ENCODE data around the gene IFT22. TPM values are rescaled to one million over a fixed set of nuclear protein-coding genes. Genes with fewer than 3 reads are reported as not detected.
"Not testable (repeated sequence)": the region's sequence is repeated elsewhere in the genome, so short reads cannot be mapped to it uniquely, and the experiment has no call there.

The IFT22 gene
- total and polyA plus RNA-seq, 11 donors: 14.8 to 39.3 (median 30.0) TPM

DNA sequence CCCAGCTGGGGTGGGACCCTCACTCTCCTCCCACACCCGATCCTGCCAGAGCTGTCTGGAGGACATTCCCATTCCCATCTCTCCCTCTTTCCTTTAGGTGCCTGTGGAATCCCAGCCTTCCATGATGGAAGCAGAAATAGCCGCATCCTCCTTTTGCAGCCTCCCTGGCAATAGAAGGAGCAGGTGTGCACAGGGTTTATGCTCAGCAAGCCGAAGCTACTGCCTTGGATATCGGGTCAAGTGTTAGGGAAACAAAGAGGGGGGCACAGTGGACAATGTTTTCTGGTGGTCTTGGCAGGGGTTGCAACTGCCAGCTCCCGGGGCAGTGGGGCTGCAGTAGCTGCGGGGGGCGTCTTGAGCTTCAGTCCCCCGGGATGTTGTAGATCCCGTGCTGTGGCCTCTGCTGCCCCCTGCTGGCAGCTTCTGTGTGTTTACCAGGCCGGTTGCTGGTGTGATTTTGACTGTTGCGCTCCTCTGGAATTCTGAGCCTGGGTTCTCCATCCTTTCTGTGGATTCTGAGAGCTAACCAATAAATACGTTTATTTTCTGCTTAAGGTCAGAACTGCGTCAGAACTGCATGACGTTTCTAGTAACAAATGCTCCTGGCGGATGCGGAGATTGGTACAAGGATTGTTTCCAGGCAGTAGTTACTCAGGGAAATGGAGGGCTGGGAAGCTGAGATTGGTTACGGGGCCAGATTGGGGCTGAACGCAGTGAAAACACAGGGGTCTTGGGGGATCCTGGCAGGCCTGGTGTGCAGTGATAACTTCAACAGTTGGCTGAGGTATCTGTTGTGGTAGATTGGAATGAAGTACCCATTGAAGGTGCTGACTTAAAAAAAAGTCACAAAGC lies 31.2 kb downstream of the IFT22 start:
- H3K27ac ChIP-seq, H3K4me1 ChIP-seq, H3K4me3 ChIP-seq, H3K9me3 ChIP-seq, H3K36me3 ChIP-seq: not testable (repeated sequence)
- TF ChIP-seq, protein P1, sequence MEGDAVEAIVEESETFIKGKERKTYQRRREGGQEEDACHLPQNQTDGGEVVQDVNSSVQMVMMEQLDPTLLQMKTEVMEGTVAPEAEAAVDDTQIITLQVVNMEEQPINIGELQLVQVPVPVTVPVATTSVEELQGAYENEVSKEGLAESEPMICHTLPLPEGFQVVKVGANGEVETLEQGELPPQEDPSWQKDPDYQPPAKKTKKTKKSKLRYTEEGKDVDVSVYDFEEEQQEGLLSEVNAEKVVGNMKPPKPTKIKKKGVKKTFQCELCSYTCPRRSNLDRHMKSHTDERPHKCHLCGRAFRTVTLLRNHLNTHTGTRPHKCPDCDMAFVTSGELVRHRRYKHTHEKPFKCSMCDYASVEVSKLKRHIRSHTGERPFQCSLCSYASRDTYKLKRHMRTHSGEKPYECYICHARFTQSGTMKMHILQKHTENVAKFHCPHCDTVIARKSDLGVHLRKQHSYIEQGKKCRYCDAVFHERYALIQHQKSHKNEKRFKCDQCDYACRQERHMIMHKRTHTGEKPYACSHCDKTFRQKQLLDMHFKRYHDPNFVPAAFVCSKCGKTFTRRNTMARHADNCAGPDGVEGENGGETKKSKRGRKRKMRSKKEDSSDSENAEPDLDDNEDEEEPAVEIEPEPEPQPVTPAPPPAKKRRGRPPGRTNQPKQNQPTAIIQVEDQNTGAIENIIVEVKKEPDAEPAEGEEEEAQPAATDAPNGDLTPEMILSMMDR (IDR thresholded peaks at IDR 0.05): peak; percentile 54 to 76 (median 72)
- intact Hi-C loops (cut with DNase I): loop anchor here in 1 of 10 donors (10.0 kb wide), 1 partner anchor 396 kb away; the partner anchor contains the start of gene ACHE
- DNase-seq (peak in 4 of 5 donors; percentile 33 to 75 (median 53)), ATAC-seq (peak in 3 of 4 donors; percentile 50 to 71 (median 55))
- peaks cover 13 to 60% (median 35%) of the 10 kb centered on the region in 9 donors for H3K27me3 ChIP-seq
- 19 to 22% (median 20%) methylated on average over 16 to 18 of the region's 18 CpGs for WGBS, 4 donors

DNA sequence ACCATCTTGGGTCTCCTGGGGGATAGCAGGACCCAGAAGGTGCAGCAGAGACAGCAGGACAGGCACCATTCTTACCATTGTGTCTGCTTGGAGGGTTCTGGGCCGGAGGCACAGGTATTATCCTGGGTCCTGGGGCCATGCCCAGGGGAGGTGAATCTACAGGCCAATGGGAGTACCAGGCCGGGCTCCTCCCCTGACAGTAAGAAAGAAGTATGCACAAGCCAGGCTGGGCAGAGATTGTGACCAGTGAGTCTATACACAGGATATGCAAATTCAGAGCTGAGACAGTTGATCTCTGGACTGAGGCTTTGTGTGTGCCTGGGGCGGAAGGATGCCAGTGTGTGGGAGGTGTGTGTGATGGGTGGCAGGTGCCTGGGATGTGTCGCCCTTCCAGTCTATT lies 31.9 kb downstream of the IFT22 start:
- DNase-seq, H3K4me1 ChIP-seq, H3K27ac ChIP-seq, H3K4me3 ChIP-seq, H3K36me3 ChIP-seq, H3K9me3 ChIP-seq: not testable (repeated sequence)
- ATAC-seq: peak in 3 of 4 donors; percentile 36 to 72 (median 57)
- intact Hi-C loops (cut with DNase I): loop anchor here in 4 of 10 donors (10.0 kb wide), 3 partner anchors 55 to 395 kb away; partner anchors contain the start of genes ACHE (in 3 of the 4), CLDN15 (in 1 of the 4), PLOD3 (in 1 of the 4) and ZNHIT1 (in 1 of the 4)
- 38 to 43% (median 41%) methylated on average over 4 of the region's 4 CpGs for WGBS, 4 donors
- peaks cover 6 to 53% (median 28%) of the 10 kb centered on the region in 9 donors for H3K27me3 ChIP-seq

DNA sequence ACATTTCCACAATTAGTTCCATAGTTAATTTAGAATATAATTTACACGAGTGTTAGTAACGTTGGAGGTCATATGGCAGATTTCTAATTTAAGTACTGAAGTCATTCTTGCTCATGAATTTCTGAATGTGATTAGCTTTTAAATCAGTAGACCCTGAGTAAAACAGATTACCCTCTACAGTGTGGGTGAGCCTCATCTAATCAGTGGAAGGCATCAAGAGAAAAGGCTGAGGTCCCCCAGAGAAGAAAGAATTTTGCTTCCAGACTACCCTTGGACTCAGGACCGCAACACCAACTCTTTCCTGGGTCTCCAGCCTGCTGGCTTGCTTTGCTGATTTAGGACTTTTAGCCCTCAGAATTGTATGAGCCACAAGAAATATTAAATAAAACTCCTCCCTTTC lies 33.2 kb downstream of the IFT22 start:
- no peaks in the 10 kb centered on the region for H3K9me3 ChIP-seq
- TF ChIP-seq POLR2A (IDR thresholded peaks at IDR 0.05): no peak
- TF ChIP-seq, protein P1 (IDR thresholded peaks at IDR 0.05): no peak
- H3K27me3 ChIP-seq: peaks cover 6 to 42% (median 17%) of the 10 kb centered on the region in 9 donors
- no peaks in the 10 kb centered on the region for H3K4me1 ChIP-seq
- no peak for ATAC-seq
- no peak overlapping the region for H3K4me3 ChIP-seq
- no peak for DNase-seq
- no peak overlapping the region for H3K27ac ChIP-seq
- 81 to 96% (median 90%) methylated on average over 3 of the region's 3 CpGs for WGBS, 4 donors
- no peaks in the 10 kb centered on the region for H3K36me3 ChIP-seq
- intact Hi-C loops (cut with DNase I): loop anchor here in 3 of 10 donors (10.0 kb wide), 3 partner anchors 54 to 394 kb away; partner anchors contain the start of genes ACHE (in 2 of the 3), CLDN15 (in 1 of the 3), PLOD3 (in 1 of the 3) and ZNHIT1 (in 1 of the 3)

DNA sequence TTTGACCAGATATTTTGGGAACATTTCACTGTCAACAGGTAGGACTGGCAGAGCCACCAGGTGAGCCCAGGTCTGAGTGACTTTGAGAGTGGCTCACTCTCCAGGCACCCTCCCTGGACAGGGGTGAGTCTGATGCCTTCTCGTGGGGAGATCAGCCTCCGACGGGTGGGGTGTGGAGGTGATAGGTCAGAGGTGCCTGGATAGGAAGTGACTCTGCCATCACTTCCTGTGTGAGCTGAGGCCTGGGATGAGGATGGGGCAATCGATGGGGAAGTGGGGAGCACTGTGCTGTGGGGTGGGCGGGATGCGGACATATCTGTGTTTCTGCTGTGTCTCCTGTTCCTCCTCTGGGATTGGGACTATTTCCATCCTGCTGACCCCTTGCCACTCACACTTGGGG lies 34.6 kb downstream of the IFT22 start:
- WGBS, 4 donors: 58 to 70% (median 67%) methylated on average over 6 of the region's 6 CpGs
- no peak overlapping the region for H3K4me3 ChIP-seq
- peak in 1 of 5 donors; percentile 26 for DNase-seq
- H3K9me3 ChIP-seq: no peaks in the 10 kb centered on the region
- no peak overlapping the region for H3K27ac ChIP-seq
- peaks cover 4 to 28% (median 9%) of the 10 kb centered on the region in 9 donors for H3K27me3 ChIP-seq
- intact Hi-C loops (cut with DNase I): loop anchor here in 3 of 10 donors (10.0 kb wide), 3 partner anchors 52 to 392 kb away; partner anchors contain the start of genes ACHE (in 2 of the 3), CLDN15 (in 1 of the 3), PLOD3 (in 1 of the 3) and ZNHIT1 (in 1 of the 3)
- TF ChIP-seq POLR2A (IDR thresholded peaks at IDR 0.05): no peak
- TF ChIP-seq, protein P1 (IDR thresholded peaks at IDR 0.05): no peak
- H3K36me3 ChIP-seq: no peaks in the 10 kb centered on the region
- no peak for ATAC-seq
- H3K4me1 ChIP-seq: peaks cover 0 to 6% (median 0%) of the 10 kb centered on the region in 12 donors

DNA sequence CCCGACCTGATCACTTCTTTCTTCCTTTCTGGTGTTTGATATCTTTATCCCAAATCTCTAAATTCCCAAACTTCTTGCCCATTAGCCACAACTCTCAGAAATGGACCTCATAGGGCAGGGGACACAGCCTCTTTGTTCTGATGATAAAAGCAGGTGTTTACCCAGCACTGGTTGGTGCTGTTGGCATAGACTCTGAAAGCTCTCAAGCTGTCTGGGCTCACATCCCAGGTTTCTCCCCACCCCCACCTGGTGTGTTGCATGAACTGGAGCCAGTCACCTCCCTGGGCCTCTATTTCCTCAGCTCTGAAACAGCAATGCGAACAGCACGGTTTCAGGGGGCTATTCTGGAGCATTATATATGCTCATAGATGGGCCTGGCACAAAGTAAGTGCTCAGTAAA lies 35.7 kb downstream of the IFT22 start:
- intact Hi-C loops (cut with DNase I): loop anchor here in 3 of 10 donors (10.0 kb wide), 3 partner anchors 51 to 391 kb away; partner anchors contain the start of genes ACHE (in 2 of the 3), CLDN15 (in 1 of the 3), PLOD3 (in 1 of the 3) and ZNHIT1 (in 1 of the 3)
- ATAC-seq: peak; percentile 66 to 83 (median 73)
- WGBS, 4 donors: 50 to 64% (median 60%) methylated on average over 3 of the region's 3 CpGs
- H3K36me3 ChIP-seq, H3K27ac ChIP-seq, H3K4me3 ChIP-seq, H3K4me1 ChIP-seq, H3K9me3 ChIP-seq: not testable (repeated sequence)
- peaks cover 0 to 16% (median 0%) of the 10 kb centered on the region in 9 donors for H3K27me3 ChIP-seq
- peak; percentile 39 to 78 (median 53) for DNase-seq

All from heart left ventricle (tissue), 16 donors.